IPS DF 6.9 (cell line): ENCODE results near the gene MTMR12.
"Not testable (repeated sequence)": the region's sequence is repeated elsewhere in the genome, so short reads cannot be mapped to it uniquely, and the experiment has no call there.

ENCODE experiments used
- DNase-seq: peaks from one replicate; pipeline ENCODE4 v3.0.0-alpha.2; 2013; ENCODE audit warnings: low read depth, low spot score
- H3K27ac ChIP-seq: one replicate; pipeline ENCODE4 v1.5.1; 2013; ENCODE audit warnings: low read length, control low read depth
- H3K27me3 ChIP-seq: 2 replicates; pipeline ENCODE4 v1.6.1; 2013; ENCODE audit warnings: mild to moderate bottlenecking, low read length; ENCODE audit not compliant: control insufficient read depth, insufficient read depth
- H3K36me3 ChIP-seq: 2 replicates; pipeline ENCODE4 v1.6.1; 2013; ENCODE audit warnings: low read length; ENCODE audit not compliant: control insufficient read depth, insufficient read depth
- H3K4me1 ChIP-seq: 2 replicates; pipeline ENCODE4 v1.6.1; 2013; ENCODE audit warnings: low read length; ENCODE audit not compliant: control insufficient read depth, insufficient read depth
- H3K4me3 ChIP-seq: 2 replicates; pipeline ENCODE4 v1.5.1; 2013; ENCODE audit warnings: mild to moderate bottlenecking, low read length
- H3K9me3 ChIP-seq: 2 replicates; pipeline ENCODE4 v1.6.1; 2013; ENCODE audit warnings: low read length, inconsistent platforms; ENCODE audit not compliant: control insufficient read depth, insufficient read depth
- WGBS: extraction: QIAGEN DNeasy Blood & Tissue Kit; methylation state at CpG from one replicate; pipeline ENCODE4 v1.1.7; 2013; ENCODE audit warnings: mixed read lengths, missing lambda C conversion rate; ENCODE audit not compliant: insufficient read length, insufficient coverage; 5-methylcytosine and 5-hydroxymethylcytosine counted together

The MTMR12 gene

DNA sequence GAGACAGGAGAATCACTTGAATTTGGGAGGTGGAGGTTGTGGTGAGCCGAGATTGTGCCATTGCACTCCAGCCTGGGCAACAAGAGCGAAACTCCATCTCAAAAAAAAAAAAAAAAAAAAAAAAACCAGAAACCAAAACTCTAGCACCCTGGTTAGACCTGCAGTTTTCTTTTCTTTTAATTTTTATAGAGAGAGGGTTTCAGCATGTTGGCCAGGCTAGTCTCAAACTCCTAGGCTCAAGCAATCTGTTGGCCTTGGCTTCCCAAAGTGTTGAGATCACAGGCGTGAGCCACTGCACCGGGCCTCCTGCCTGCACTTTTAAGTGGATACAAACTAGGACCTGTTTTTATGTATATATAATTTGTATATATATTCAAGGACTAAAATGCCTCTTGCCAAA, 12.9 kb upstream of the MTMR12 start:
- Histone ChIP-seq H3K9me3 (no peaks in the 10 kb centered on the region), H3K27ac (no peak overlapping the region)
- no CpG with 5 or more reads among the region's 4 CpGs for WGBS

DNA sequence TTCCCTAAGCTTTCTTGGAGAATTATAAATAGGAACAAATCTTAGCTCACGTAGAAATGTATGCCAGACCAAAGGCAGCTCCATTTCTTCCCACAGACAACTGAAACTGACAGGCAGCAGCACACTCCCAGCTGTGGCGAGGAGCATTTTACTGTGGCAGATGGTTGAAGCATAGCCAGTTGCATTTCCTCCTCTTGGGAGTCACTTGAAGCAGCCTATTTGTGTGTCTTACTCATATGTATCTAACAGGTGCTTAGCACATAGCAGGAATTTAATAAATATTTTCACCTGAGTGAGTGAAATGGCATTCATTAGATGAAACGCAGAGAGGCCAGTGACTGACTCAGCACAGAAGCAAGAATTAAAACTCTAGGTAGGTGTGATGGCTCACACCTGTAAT, 12.3 kb upstream of the MTMR12 start:
- Histone ChIP-seq H3K27me3 (no peaks in the 10 kb centered on the region), H3K27ac (no peak overlapping the region), H3K4me1 (no peaks in the 10 kb centered on the region), H3K36me3 (no peaks in the 10 kb centered on the region), H3K9me3 (no peaks in the 10 kb centered on the region), H3K4me3 (no peak overlapping the region)
- DNase-seq, result no peak
- no CpG with 5 or more reads among the region's 3 CpGs for WGBS

More for the DNA sequence above, 12.9 kb upstream of the MTMR12 start:
- Histone ChIP-seq H3K36me3 (no peaks in the 10 kb centered on the region), H3K4me3 (no peak overlapping the region), H3K27me3 (no peaks in the 10 kb centered on the region), H3K4me1 (no peaks in the 10 kb centered on the region)
- DNase-seq, result no peak

DNA sequence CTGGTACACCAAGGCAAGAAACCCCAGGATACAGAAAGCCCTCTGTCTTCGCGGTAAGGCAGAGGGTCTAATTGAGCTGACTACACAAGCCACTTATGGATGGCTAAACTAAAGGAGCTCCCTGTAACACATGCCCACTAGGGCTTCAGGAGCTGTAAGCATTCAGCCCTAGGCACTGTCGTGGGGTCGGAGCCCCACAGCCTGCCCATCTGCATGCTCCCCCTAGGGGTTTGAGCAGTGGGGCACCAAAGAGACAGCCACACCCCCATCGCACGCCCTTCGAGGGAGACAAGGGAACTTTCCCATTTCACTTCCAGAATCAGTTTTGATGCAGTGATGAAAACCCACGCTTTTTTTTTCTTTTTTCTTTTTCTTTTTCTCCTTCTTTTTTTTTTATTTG, 11.0 kb upstream of the MTMR12 start:
- H3K27ac ChIP-seq, result no peak overlapping the region
- no peak overlapping the region for H3K4me3 ChIP-seq
- no peaks in the 10 kb centered on the region for H3K36me3 ChIP-seq
- no CpG with 5 or more reads among the region's 8 CpGs for WGBS
- DNase-seq, result no peak
- no peaks in the 10 kb centered on the region for H3K4me1 ChIP-seq
- H3K27me3 ChIP-seq, result no peaks in the 10 kb centered on the region
- H3K9me3 ChIP-seq, result no peaks in the 10 kb centered on the region

DNA sequence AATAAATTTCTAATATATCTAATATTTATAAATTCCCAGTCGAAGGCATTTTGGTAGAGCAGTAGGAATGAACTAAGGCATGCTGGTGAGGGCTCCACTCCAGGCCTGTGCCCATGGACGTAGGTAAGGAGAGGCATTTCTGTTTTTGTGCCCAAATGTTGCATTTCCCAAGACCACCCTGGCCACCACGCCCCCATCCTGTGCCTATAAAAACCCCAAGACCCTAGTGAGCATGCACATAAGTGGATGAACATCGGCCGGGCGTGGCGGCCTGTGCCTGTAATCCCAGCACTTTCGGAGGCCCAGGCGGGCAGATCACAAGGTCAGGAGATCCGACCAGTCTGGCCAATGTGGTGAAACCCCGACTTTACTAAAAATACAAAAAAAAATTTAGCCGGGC, 10.1 kb upstream of the MTMR12 start:
- Histone ChIP-seq H3K27me3 (no peaks in the 10 kb centered on the region), H3K27ac (no peak overlapping the region), H3K4me1 (no peaks in the 10 kb centered on the region), H3K9me3 (no peaks in the 10 kb centered on the region), H3K36me3 (no peaks in the 10 kb centered on the region), H3K4me3 (no peak overlapping the region)
- WGBS, result no CpG with 5 or more reads among the region's 12 CpGs
- DNase-seq, result no peak

DNA sequence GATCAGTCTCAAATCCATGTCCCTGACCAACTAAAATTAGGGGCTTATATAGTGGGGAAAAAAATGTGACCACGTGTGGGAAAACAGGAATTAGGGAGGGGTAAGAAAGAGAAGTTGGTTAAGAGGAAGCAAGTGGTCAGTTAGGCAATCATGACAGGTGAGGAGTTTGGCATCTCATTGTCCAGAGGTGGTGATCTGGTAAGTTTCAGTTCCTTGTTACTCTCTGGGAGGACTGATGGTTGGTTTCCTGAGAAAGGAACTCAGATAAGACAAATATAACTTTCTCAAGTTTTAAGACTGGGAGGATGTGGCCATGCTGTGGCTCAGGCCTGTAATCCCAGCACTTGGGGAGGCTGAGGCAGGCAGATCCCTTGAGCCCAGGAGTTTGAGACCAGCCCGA, 9.0 kb upstream of the MTMR12 start:
- H3K9me3 ChIP-seq, H3K4me3 ChIP-seq, H3K27me3 ChIP-seq, DNase-seq, H3K36me3 ChIP-seq, H3K4me1 ChIP-seq, H3K27ac ChIP-seq: not testable (repeated sequence)
- no CpG with 5 or more reads among the region's 2 CpGs for WGBS

DNA sequence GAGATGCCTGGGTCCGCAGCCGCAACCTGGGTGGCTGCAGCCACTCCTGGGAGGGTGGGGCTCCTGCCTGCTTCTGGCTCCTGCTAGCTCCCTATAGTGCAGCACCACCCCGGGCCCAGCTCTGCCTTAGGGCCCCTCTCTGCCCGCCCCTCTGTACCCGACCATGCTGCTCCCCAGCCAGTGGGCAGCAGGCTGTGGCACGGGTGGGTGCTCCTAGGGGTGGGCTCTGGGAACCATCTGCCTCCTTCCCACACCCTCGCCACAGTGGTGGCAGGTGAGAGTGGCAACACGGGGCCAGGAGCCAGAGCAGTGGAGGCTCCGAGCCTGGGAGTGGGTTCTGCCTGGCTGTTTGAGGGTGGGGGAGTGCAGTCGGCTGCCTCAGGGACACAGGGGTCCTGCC, 7.8 kb upstream of the MTMR12 start:
- WGBS, result no CpG with 5 or more reads among the region's 10 CpGs
- Histone ChIP-seq H3K4me1 (no peaks in the 10 kb centered on the region), H3K9me3 (no peaks in the 10 kb centered on the region), H3K36me3 (no peaks in the 10 kb centered on the region), H3K27me3 (no peaks in the 10 kb centered on the region), H3K4me3 (no peak overlapping the region), H3K27ac (no peak overlapping the region)
- no peak for DNase-seq

DNA sequence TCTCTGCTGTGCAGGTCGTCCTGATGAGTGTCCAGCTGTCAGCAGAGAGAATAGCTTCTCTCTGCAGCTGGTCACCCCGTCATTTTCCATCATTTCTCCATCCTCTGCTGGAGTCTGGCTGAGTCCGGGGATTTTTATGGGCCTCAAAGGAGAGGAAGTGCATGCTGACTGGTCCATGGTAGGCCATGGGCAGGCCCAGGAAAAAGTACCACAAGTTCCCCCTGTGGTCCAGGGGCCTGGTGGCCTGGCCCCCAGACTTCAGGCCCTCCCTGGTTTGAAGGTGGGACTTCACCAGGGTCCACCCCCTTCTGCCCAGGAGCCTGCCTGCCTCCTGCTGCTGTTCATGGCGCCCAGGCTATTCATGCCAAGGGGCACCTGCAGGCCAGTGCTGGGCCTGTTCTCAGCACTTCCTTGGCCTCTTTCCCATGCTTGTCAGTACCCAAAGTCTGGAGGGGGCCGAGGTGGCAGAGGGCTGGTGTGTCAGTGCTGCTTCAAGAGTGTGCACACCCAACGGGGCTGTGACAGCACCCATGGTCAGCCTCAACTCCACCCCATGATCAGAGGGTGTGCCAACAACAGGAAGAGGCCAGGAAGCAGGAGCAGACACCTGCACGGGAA, 7.3 kb upstream of the MTMR12 start:
- H3K4me1 ChIP-seq, result no peaks in the 10 kb centered on the region
- H3K4me3 ChIP-seq, result no peak overlapping the region
- no peaks in the 10 kb centered on the region for H3K9me3 ChIP-seq
- H3K27me3 ChIP-seq, result no peaks in the 10 kb centered on the region
- no peak for DNase-seq
- H3K27ac ChIP-seq, result no peak overlapping the region
- no peaks in the 10 kb centered on the region for H3K36me3 ChIP-seq
- WGBS, result no CpG with 5 or more reads among the region's 7 CpGs

DNA sequence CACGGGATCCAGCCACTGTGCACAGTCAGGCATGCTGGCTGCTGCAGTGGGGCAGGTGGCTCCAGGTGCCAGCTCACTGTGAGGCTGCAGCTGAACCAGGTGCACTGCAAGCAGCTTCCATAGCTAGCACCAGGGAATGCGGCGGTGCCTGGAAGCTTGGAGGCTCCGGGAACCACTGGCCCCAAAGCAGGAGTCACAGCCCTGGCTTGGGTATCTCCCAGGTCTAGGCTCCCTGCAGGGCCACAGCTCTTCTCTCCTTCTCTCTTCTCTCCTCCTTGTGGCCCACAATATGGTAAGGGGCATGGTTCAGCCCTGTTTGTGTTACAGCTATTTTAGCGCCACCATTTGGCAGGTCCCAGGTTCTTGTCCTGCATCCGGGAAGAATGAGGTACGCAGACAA, 6.7 kb upstream of the MTMR12 start:
- Histone ChIP-seq H3K4me1 (no peaks in the 10 kb centered on the region), H3K27me3 (no peaks in the 10 kb centered on the region), H3K36me3 (no peaks in the 10 kb centered on the region), H3K27ac (no peak overlapping the region), H3K9me3 (no peaks in the 10 kb centered on the region), H3K4me3 (no peak overlapping the region)
- WGBS, result no CpG with 5 or more reads among the region's 7 CpGs
- DNase-seq, result no peak

DNA sequence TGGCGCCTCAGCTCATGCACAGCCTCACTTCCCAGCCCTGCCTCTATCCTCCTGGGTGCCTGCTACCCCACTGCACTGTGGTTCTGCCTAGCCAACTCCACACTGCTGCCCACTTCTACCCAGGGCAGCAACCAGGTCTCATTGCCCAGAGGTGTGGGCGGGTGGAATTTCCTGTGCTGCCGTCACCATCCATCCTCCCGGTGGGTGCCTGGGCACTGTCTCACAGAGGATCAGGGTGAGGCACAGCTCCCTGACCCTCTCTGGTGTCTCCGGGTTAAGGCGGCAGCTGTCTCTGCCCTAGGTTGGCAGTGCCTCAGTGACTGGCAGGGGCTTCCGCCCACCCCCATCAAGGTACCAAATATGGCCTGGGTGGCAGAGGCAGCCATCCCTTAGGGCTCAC, 4.3 kb upstream of the MTMR12 start:
- no peak for DNase-seq
- WGBS, result no CpG with 5 or more reads among the region's 7 CpGs

DNA sequence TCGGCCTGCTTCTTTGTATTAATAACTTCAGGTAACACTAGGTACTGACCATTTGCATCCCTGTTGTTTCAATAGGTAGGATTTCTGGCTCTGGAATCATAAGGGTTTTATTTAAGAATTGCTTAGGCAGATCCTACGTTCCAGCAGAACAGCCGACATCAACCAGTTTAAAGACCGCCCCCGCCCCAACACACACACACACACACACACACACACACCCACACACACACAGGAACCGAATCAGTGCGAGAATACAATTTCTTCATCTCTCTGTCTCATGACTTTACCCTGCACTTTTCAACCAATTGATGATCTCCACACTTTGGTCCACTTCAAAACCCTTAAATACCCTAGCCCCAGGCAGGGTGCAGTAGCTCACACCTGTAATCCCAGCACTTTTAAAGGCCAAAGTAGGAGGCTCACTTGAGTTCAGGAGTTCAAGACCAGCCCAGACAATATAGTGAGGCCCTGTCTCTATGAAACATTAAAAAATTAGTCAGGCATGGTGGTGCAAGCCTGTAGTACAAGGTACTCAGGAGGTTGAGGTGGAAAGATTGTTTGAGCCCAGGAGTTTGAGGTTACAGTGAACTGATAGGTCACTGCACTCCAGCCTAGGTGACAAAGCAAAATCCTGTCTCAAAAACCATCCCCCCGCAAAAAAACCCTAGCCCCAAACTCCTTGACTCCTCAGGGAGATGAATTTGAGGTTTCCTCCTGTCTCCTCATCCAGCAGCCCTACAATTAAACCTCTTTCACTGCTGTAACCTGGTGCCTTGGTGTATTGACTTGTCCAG, 2.7 kb upstream of the MTMR12 start:
- DNase-seq, result no peak
- no peaks in the 10 kb centered on the region for H3K9me3 ChIP-seq
- no peaks in the 10 kb centered on the region; the same call in 1 of the 2 replicates for H3K4me1 ChIP-seq
- H3K4me3 ChIP-seq, result no peak overlapping the region
- WGBS, result no CpG with 5 or more reads among the region's 8 CpGs
- no peak overlapping the region for H3K27ac ChIP-seq
- H3K36me3 ChIP-seq, result no peaks in the 10 kb centered on the region
- no peaks in the 10 kb centered on the region for H3K27me3 ChIP-seq

More for the DNA sequence above, 4.3 kb upstream of the MTMR12 start:
- Histone ChIP-seq H3K4me1 (no peaks in the 10 kb centered on the region), H3K27me3 (no peaks in the 10 kb centered on the region), H3K36me3 (no peaks in the 10 kb centered on the region), H3K27ac (no peak overlapping the region), H3K4me3 (no peak overlapping the region), H3K9me3 (no peaks in the 10 kb centered on the region)

DNA sequence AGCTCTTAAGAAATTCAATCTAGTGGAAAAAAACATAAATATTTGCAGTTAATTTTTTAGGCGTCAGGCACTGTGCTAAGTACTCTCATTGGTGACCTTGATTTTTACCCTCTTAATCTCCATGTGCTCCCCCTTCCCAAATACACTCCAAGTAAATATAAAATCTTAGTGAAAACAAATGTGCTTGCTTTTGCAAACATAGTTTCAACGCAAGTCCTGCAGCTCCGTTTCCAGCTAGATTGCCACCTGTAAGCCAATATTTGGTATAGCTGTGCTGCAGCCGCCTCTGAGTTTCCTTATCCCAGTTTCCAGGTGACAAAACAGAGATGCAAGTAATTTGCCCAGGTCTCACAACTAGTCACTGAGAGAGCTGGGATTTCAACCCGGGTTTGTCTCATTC, 1.9 kb upstream of the MTMR12 start:
- Histone ChIP-seq H3K4me1 (no peaks in the 10 kb centered on the region; the same call in 1 of the 2 replicates), H3K27me3 (no peaks in the 10 kb centered on the region), H3K4me3 (no peak overlapping the region), H3K9me3 (no peaks in the 10 kb centered on the region), H3K27ac (no peak overlapping the region), H3K36me3 (no peaks in the 10 kb centered on the region)
- no peak for DNase-seq
- WGBS, result no CpG with 5 or more reads among the region's 5 CpGs
